ENCODE data around the gene RGSL1. TPM values are rescaled to one million over a fixed set of nuclear protein-coding genes. Genes with fewer than 3 reads are reported as not detected.
A peak's percentile ranks its signal among the peaks of the same experiment; 100 is the strongest.

RGSL1 gene
- total RNA-seq: not detected
- polyA plus RNA-seq: not detected

- H3K27ac Mint-ChIP-seq: peak within 1 kb of the TSS in 1 of 8 donors; percentile 19
- Histone ChIP-seq H3K4me3 (ENCODE audit: low read length) (no peak within 1 kb of the TSS), H3K27ac (ENCODE audit: low read depth, low read length) (no peak within 1 kb of the TSS), H3K36me3 (ENCODE audit: insufficient read depth, low read length) (no peaks in the 10 kb centered on the region), H3K27me3 (ENCODE audit: insufficient read depth, low read length, poor library complexity, severe bottlenecking) (no peaks in the 10 kb centered on the region), H3K9me3 (ENCODE audit: low read length) (no peaks in the 10 kb centered on the region), H3K4me1 (ENCODE audit: insufficient read depth, low read length) (no peaks in the 10 kb centered on the region)
- no peak for DNase-seq
- H3K4me3 Mint-ChIP-seq: no peak within 1 kb of the TSS
- H3K36me3 Mint-ChIP-seq: no peaks in the 10 kb centered on the region
- CTCF ChIA-PET: no interaction called here
- POLR2A ChIA-PET: no interaction called here
- H3K4me1 Mint-ChIP-seq: peaks cover 0 to 5% (median 0%) of the 10 kb centered on the region in 3 donors
- peaks cover 5 to 39% of the 10 kb centered on the region in 2 donors for H3K27me3 Mint-ChIP-seq
- no peaks in the 10 kb centered on the region for H3K9me3 Mint-ChIP-seq
Observed at GRCh38 chr1:182450087-182450486, at the start of gene RGSL1. RGSL1 (plus strand) TSS chr1:182450146; CDS start chr1:182450166, 20 bp downstream.

- Histone ChIP-seq H3K27ac (ENCODE audit: low read depth, low read length) (no peak within 1 kb of the TSS), H3K4me1 (ENCODE audit: insufficient read depth, low read length) (peaks cover 5% of the 10 kb centered on the region), H3K4me3 (ENCODE audit: low read length) (no peak within 1 kb of the TSS), H3K9me3 (ENCODE audit: low read length) (no peaks in the 10 kb centered on the region), H3K36me3 (ENCODE audit: insufficient read depth, low read length) (no peaks in the 10 kb centered on the region), H3K27me3 (ENCODE audit: insufficient read depth, low read length, poor library complexity, severe bottlenecking) (no peaks in the 10 kb centered on the region)
- Mint-ChIP-seq H3K27ac (no peak within 1 kb of the TSS), H3K9me3 (peaks cover 0 to 4% (median 2%) of the 10 kb centered on the region in 5 donors), H3K4me3 (no peak within 1 kb of the TSS), H3K4me1 (peaks cover 4 to 5% (median 4%) of the 10 kb centered on the region in 3 donors), H3K36me3 (no peaks in the 10 kb centered on the region), H3K27me3 (peaks cover 7 to 19% of the 10 kb centered on the region in 2 donors)
- POLR2A ChIA-PET: no interaction called here
- DNase-seq: no peak
- CTCF ChIA-PET: interaction anchor here (1.1 to 2.4 kb wide), 2 partner anchors 257 to 315 kb away, joined by 3 to 17 read pairs; no protein-coding TSS in a partner anchor
Observed at GRCh38 chr1:182400567-182400966, 49.4 kb upstream of the RGSL1 start, which contains the start of gene TEDDM1. TEDDM1 (minus strand) TSS chr1:182400667; CDS start chr1:182400485, 182 bp downstream.

GRCh38 chr1:182404781-182405180 is 45.2 kb upstream of the RGSL1 start:
- Histone ChIP-seq H3K36me3 (ENCODE audit: insufficient read depth, low read length) (no peaks in the 10 kb centered on the region), H3K27ac (ENCODE audit: low read depth, low read length) (no peak overlapping the region), H3K9me3 (ENCODE audit: low read length) (no peaks in the 10 kb centered on the region), H3K4me3 (ENCODE audit: low read length) (no peak overlapping the region), H3K4me1 (ENCODE audit: insufficient read depth, low read length) (no peaks in the 10 kb centered on the region), H3K27me3 (ENCODE audit: insufficient read depth, low read length, poor library complexity, severe bottlenecking) (peaks cover 3% of the 10 kb centered on the region)
- Mint-ChIP-seq H3K36me3 (no peaks in the 10 kb centered on the region), H3K9me3 (peaks cover 0 to 10% (median 6%) of the 10 kb centered on the region in 5 donors), H3K27ac (no peak overlapping the region), H3K27me3 (peaks cover 19 to 36% of the 10 kb centered on the region in 2 donors), H3K4me3 (no peak overlapping the region), H3K4me1 (no peaks in the 10 kb centered on the region)
- ChIA-PET CTCF (interaction anchor here (1.3 kb wide), 1 partner anchor 8 kb away, joined by 5 read pairs; no protein-coding TSS in a partner anchor), POLR2A (no interaction called here)
- no peak for DNase-seq

- Mint-ChIP-seq H3K27ac (no peak overlapping the region), H3K4me3 (no peak overlapping the region), H3K36me3 (no peaks in the 10 kb centered on the region), H3K4me1 (no peaks in the 10 kb centered on the region), H3K9me3 (peaks cover 0 to 10% (median 6%) of the 10 kb centered on the region in 5 donors), H3K27me3 (peaks cover 19 to 41% of the 10 kb centered on the region in 2 donors)
- CTCF ChIA-PET: interaction anchor here (1.3 kb wide), 1 partner anchor 9 kb away, joined by 5 read pairs; no protein-coding TSS in a partner anchor
- no peaks in the 10 kb centered on the region for H3K9me3 ChIP-seq (ENCODE audit: low read length)
- H3K27ac ChIP-seq (ENCODE audit: low read depth, low read length): no peak overlapping the region
- H3K36me3 ChIP-seq (ENCODE audit: insufficient read depth, low read length): no peaks in the 10 kb centered on the region
- H3K27me3 ChIP-seq (ENCODE audit: insufficient read depth, low read length, poor library complexity, severe bottlenecking): peaks cover 3% of the 10 kb centered on the region
- no peaks in the 10 kb centered on the region for H3K4me1 ChIP-seq (ENCODE audit: insufficient read depth, low read length)
- POLR2A ChIA-PET: no interaction called here
- no peak for DNase-seq
- H3K4me3 ChIP-seq (ENCODE audit: low read length): no peak overlapping the region
Observed at GRCh38 chr1:182405578-182405977, 44.4 kb upstream of the RGSL1 start.

- ChIA-PET CTCF (interaction anchor here (1.3 kb wide), 1 partner anchor 9 kb away, joined by 5 read pairs; no protein-coding TSS in a partner anchor), POLR2A (no interaction called here)
- Histone ChIP-seq H3K4me1 (ENCODE audit: insufficient read depth, low read length) (no peaks in the 10 kb centered on the region), H3K27me3 (ENCODE audit: insufficient read depth, low read length, poor library complexity, severe bottlenecking) (peaks cover 3% of the 10 kb centered on the region), H3K4me3 (ENCODE audit: low read length) (no peak overlapping the region), H3K27ac (ENCODE audit: low read depth, low read length) (no peak overlapping the region), H3K36me3 (ENCODE audit: insufficient read depth, low read length) (no peaks in the 10 kb centered on the region), H3K9me3 (ENCODE audit: low read length) (no peaks in the 10 kb centered on the region)
- Mint-ChIP-seq H3K4me1 (no peaks in the 10 kb centered on the region), H3K27ac (no peak overlapping the region), H3K4me3 (no peak overlapping the region), H3K27me3 (peaks cover 19 to 42% of the 10 kb centered on the region in 2 donors), H3K36me3 (no peaks in the 10 kb centered on the region), H3K9me3 (peaks cover 0 to 10% (median 6%) of the 10 kb centered on the region in 5 donors)
- no peak for DNase-seq
Observed at GRCh38 chr1:182406012-182406411, 43.9 kb upstream of the RGSL1 start.

GRCh38 chr1:182407724-182408123 is 42.2 kb upstream of the RGSL1 start:
- Histone ChIP-seq H3K4me1 (ENCODE audit: insufficient read depth, low read length) (no peaks in the 10 kb centered on the region), H3K9me3 (ENCODE audit: low read length) (no peaks in the 10 kb centered on the region), H3K27me3 (ENCODE audit: insufficient read depth, low read length, poor library complexity, severe bottlenecking) (peaks cover 3% of the 10 kb centered on the region), H3K4me3 (ENCODE audit: low read length) (no peak overlapping the region), H3K27ac (ENCODE audit: low read depth, low read length) (no peak overlapping the region), H3K36me3 (ENCODE audit: insufficient read depth, low read length) (no peaks in the 10 kb centered on the region)
- H3K27ac Mint-ChIP-seq: no peak overlapping the region
- ChIA-PET POLR2A (no interaction called here), CTCF (interaction anchor here (0.5 to 1.2 kb wide), 3 partner anchors 11 to 265 kb away, joined by 3 to 4 read pairs (median 4); no protein-coding TSS in a partner anchor)
- H3K27me3 Mint-ChIP-seq: peaks cover 20 to 42% of the 10 kb centered on the region in 2 donors
- no peak for DNase-seq
- H3K4me1 Mint-ChIP-seq: no peaks in the 10 kb centered on the region
- H3K4me3 Mint-ChIP-seq: no peak overlapping the region
- H3K9me3 Mint-ChIP-seq: peaks cover 0 to 10% (median 6%) of the 10 kb centered on the region in 5 donors
- no peaks in the 10 kb centered on the region for H3K36me3 Mint-ChIP-seq

GRCh38 chr1:182408435-182409075 is 41.4 kb upstream of the RGSL1 start:
- Mint-ChIP-seq H3K36me3 (no peaks in the 10 kb centered on the region), H3K4me1 (no peaks in the 10 kb centered on the region)
- no peak overlapping the region for H3K27ac ChIP-seq (ENCODE audit: low read depth, low read length)

GRCh38 chr1:182410138-182410537 is 39.8 kb upstream of the RGSL1 start:
- POLR2A ChIA-PET: no interaction called here

More at GRCh38 chr1:182408435-182409075, 41.4 kb upstream of the RGSL1 start:
- POLR2A ChIA-PET: no interaction called here
- Histone ChIP-seq H3K4me3 (ENCODE audit: low read length) (no peak overlapping the region), H3K36me3 (ENCODE audit: insufficient read depth, low read length) (no peaks in the 10 kb centered on the region), H3K27me3 (ENCODE audit: insufficient read depth, low read length, poor library complexity, severe bottlenecking) (peaks cover 3% of the 10 kb centered on the region), H3K9me3 (ENCODE audit: low read length) (no peaks in the 10 kb centered on the region), H3K4me1 (ENCODE audit: insufficient read depth, low read length) (no peaks in the 10 kb centered on the region)
- DNase-seq: no peak
- CTCF ChIA-PET: no interaction called here
- H3K27ac Mint-ChIP-seq: no peak overlapping the region
- H3K4me3 Mint-ChIP-seq: no peak overlapping the region
- peaks cover 20 to 44% of the 10 kb centered on the region in 2 donors for H3K27me3 Mint-ChIP-seq
- peaks cover 0 to 10% (median 6%) of the 10 kb centered on the region in 5 donors for H3K9me3 Mint-ChIP-seq

More at GRCh38 chr1:182410138-182410537, 39.8 kb upstream of the RGSL1 start:
- H3K9me3 Mint-ChIP-seq: peaks cover 0 to 10% (median 6%) of the 10 kb centered on the region in 5 donors
- no peaks in the 10 kb centered on the region for H3K36me3 Mint-ChIP-seq
- Histone ChIP-seq H3K27me3 (ENCODE audit: insufficient read depth, low read length, poor library complexity, severe bottlenecking) (peaks cover 3% of the 10 kb centered on the region), H3K4me3 (ENCODE audit: low read length) (no peak overlapping the region), H3K27ac (ENCODE audit: low read depth, low read length) (no peak overlapping the region), H3K9me3 (ENCODE audit: low read length) (no peaks in the 10 kb centered on the region), H3K4me1 (ENCODE audit: insufficient read depth, low read length) (no peaks in the 10 kb centered on the region), H3K36me3 (ENCODE audit: insufficient read depth, low read length) (no peaks in the 10 kb centered on the region)
- H3K27me3 Mint-ChIP-seq: peaks cover 21 to 55% of the 10 kb centered on the region in 2 donors
- no peak for DNase-seq
- H3K4me1 Mint-ChIP-seq: no peaks in the 10 kb centered on the region
- CTCF ChIA-PET: interaction anchor here (1.2 kb wide), 1 partner anchor 267 kb away, joined by 3 read pairs; no protein-coding TSS in a partner anchor
- H3K4me3 Mint-ChIP-seq: no peak overlapping the region
- no peak overlapping the region for H3K27ac Mint-ChIP-seq
